ENCODE results near the gene GRWD1.

DNA sequence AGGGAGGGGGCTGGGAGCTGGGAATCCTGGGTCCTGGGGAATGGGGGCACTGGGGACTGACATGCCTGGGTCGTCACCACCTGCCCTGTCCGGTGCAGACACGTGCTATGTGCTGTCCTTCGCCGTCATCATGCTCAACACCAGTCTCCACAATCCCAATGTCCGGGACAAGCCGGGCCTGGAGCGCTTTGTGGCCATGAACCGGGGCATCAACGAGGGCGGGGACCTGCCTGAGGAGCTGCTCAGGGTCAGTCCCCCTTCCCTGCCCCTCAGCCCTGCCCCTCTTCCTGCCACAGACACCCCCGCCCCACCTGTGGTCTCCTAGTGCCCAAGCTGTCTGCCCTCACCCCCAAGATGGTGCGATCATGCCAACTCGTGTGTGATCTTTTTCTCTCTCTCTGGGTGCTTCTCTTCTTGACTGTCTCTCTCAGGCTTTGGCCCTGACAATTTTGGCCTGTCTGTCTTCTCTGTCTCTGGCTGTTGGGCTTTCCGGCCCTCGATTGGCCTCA, 28.4 kb downstream of the GRWD1 start:
- TF ChIP-seq EP300 (IDR thresholded peaks at IDR 0.05; ENCODE audit: borderline replicate concordance in 1 of 2, control insufficient read depth in 1 of 2, low read depth in 2 of 2, low read length in 2 of 2) = no peak
- no peak for TF ChIP-seq POLR2A (IDR thresholded peaks at IDR 0.05; ENCODE audit: low read depth, low read length)
- no peak for TF ChIP-seq NFYB (IDR thresholded peaks at IDR 0.05; ENCODE audit: insufficient read depth, low read depth, low read length)
- no peak for TF ChIP-seq CEBPB (IDR thresholded peaks at IDR 0.05; ENCODE audit: borderline replicate concordance in 1 of 2, low read depth in 2 of 2, low read length in 2 of 2)

All from GM12878 (cell line).